ENCODE results near the gene CHCHD3.

Gene CHCHD3

DNA sequence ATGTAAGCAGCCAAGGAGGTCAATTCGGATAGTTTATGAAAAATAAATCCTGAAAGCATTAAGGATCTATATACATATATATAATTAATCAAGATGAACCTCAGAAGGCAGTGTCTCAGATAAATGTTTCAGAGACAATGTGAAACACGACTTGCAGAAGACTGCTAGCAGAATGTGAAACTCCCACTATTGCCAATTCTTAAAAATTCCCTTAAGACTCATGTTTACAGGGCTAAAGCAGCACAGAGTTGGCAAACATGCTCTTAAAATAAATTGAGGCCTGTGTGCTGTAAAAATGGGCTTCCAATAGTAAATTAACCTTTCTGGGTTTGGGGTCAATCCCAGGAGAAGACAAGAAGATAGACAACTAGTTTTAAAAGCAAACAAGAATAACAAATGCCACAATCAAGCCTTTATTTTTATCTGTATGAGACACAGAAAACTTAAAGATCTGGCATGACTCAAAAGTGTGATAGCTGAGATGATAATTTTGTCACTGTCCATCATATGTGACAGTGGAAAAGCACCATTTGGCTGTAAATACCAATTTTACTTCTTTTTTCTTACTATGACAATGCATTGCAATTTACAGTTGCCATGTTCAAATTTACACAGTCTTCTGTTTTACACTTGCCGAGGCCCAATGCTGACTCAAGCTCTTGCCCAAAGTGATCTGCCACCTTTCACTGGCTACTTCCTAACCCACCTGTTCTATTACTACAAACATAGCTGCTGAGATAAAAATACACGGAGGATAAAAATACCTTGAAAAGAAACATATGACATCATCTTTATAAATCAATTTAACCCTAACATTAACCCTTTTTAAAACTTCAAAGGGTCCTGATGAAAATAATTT lies 78.6 kb downstream of the CHCHD3 start:
- H3K4me3 ChIP-seq: no peak overlapping the region
- H3K36me3 ChIP-seq (ENCODE audit: insufficient read depth, low read length): peaks cover 15% of the 10 kb centered on the region; the same call in 1 of the 2 replicates
- no peak overlapping the region for H3K9ac ChIP-seq (ENCODE audit: insufficient read length)
- H3K9me3 ChIP-seq (ENCODE audit: low read depth, low read length): no peaks in the 10 kb centered on the region
- H3K27ac ChIP-seq: no peak overlapping the region
- no peak for DNase-seq (ENCODE audit: low read depth, low spot score)
- TF ChIP-seq EZH2 (IDR thresholded peaks at IDR 0.05) (no peak), FOXP2 (optimal IDR thresholded peaks at IDR 0.05; ENCODE audit: control extremely low read depth, extremely low read length, insufficient read depth) (no peak), POLR2AphosphoS5 (IDR thresholded peaks at IDR 0.05; ENCODE audit: borderline replicate concordance, low read depth, low read length) (no peak)

DNA sequence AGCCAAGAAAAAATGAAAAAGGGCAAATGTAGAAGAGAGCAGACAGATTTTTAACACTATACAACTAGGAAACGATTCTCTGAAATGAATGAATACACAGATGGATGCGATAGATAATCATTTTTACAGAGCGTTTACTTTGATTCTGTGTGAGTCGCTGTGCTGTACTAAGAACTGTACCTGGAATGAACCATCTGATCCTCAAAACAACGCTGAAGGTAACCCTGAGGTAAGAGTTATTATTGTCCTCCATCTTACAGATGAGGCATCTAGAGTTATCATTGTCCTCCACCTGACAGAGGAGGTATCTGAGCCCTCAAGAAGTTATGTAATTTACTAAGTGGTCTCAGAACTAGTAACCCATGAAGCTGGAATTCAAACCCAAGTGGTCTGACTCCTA lies 80.2 kb downstream of the CHCHD3 start:
- no peaks in the 10 kb centered on the region for H3K9me3 ChIP-seq (ENCODE audit: low read depth, low read length)
- peaks cover 4% of the 10 kb centered on the region; the same call in 1 of the 2 replicates for H3K36me3 ChIP-seq (ENCODE audit: insufficient read depth, low read length)
- no peak overlapping the region for H3K27ac ChIP-seq
- TF ChIP-seq EZH2 (IDR thresholded peaks at IDR 0.05) (no peak), FOXP2 (optimal IDR thresholded peaks at IDR 0.05; ENCODE audit: control extremely low read depth, extremely low read length, insufficient read depth) (no peak), POLR2AphosphoS5 (IDR thresholded peaks at IDR 0.05; ENCODE audit: borderline replicate concordance, low read depth, low read length) (no peak)
- no peak overlapping the region for H3K9ac ChIP-seq (ENCODE audit: insufficient read length)
- no peak for DNase-seq (ENCODE audit: low read depth, low spot score)
- no peak overlapping the region for H3K4me3 ChIP-seq

- Histone ChIP-seq H3K36me3 (ENCODE audit: insufficient read depth, low read length) (no peaks in the 10 kb centered on the region), H3K9ac (ENCODE audit: insufficient read length) (no peak overlapping the region), H3K27ac (no peak overlapping the region), H3K4me3 (no peak overlapping the region), H3K9me3 (ENCODE audit: low read depth, low read length) (no peaks in the 10 kb centered on the region)
- TF ChIP-seq EZH2 (IDR thresholded peaks at IDR 0.05) (no peak), FOXP2 (optimal IDR thresholded peaks at IDR 0.05; ENCODE audit: control extremely low read depth, extremely low read length, insufficient read depth) (no peak), POLR2AphosphoS5 (IDR thresholded peaks at IDR 0.05; ENCODE audit: borderline replicate concordance, low read depth, low read length) (no peak)
- no peak for DNase-seq (ENCODE audit: low read depth, low spot score)
Observed at GRCh38 chr7:132999845-133000244, 82.0 kb downstream of the CHCHD3 start.

DNA sequence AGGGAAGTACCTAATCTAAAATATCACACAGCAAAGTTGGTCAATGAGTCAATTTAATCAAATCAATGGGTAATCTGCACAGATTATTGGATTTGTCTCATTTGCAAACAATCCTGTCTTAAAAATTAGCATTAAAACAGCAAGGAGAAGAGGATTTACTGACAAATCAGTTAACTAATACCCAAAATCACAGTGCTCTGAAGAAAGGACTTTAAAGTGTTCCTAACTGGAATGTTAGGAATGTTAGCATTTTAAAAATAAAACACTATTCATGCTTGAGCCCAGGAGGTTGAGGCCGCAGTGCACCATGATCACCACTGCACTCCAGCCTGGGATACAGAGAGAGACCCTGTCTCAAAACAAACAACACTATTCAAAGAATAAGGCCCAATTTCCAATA lies 83.1 kb downstream of the CHCHD3 start:
- TF ChIP-seq FOXP2 (optimal IDR thresholded peaks at IDR 0.05; ENCODE audit: control extremely low read depth, extremely low read length, insufficient read depth) (no peak), POLR2AphosphoS5 (IDR thresholded peaks at IDR 0.05; ENCODE audit: borderline replicate concordance, low read depth, low read length) (no peak), EZH2 (IDR thresholded peaks at IDR 0.05) (no peak)
- no peak overlapping the region for H3K9ac ChIP-seq (ENCODE audit: insufficient read length)
- no peak overlapping the region for H3K4me3 ChIP-seq
- H3K9me3 ChIP-seq (ENCODE audit: low read depth, low read length): no peaks in the 10 kb centered on the region
- H3K36me3 ChIP-seq (ENCODE audit: insufficient read depth, low read length): no peaks in the 10 kb centered on the region
- no peak overlapping the region for H3K27ac ChIP-seq
- no peak for DNase-seq (ENCODE audit: low read depth, low spot score)

GRCh38 chr7:132997505-132997904 lies 84.4 kb downstream of the CHCHD3 start:
- H3K9me3 ChIP-seq (ENCODE audit: low read depth, low read length): no peaks in the 10 kb centered on the region
- H3K4me3 ChIP-seq: no peak overlapping the region
- H3K36me3 ChIP-seq (ENCODE audit: insufficient read depth, low read length): no peaks in the 10 kb centered on the region
- H3K27ac ChIP-seq: no peak overlapping the region
- H3K9ac ChIP-seq (ENCODE audit: insufficient read length): no peak overlapping the region
- no peak for TF ChIP-seq FOXP2 (optimal IDR thresholded peaks at IDR 0.05; ENCODE audit: control extremely low read depth, extremely low read length, insufficient read depth)
- no peak for TF ChIP-seq POLR2AphosphoS5 (IDR thresholded peaks at IDR 0.05; ENCODE audit: borderline replicate concordance, low read depth, low read length)
- TF ChIP-seq EZH2 (IDR thresholded peaks at IDR 0.05): no peak
- DNase-seq (ENCODE audit: low read depth, low spot score): no peak

- TF ChIP-seq EZH2 (IDR thresholded peaks at IDR 0.05) (no peak), FOXP2 (optimal IDR thresholded peaks at IDR 0.05; ENCODE audit: control extremely low read depth, extremely low read length, insufficient read depth) (no peak), POLR2AphosphoS5 (IDR thresholded peaks at IDR 0.05; ENCODE audit: borderline replicate concordance, low read depth, low read length) (no peak)
- Histone ChIP-seq H3K9ac (ENCODE audit: insufficient read length) (no peak overlapping the region), H3K27ac (no peak overlapping the region), H3K4me3 (no peak overlapping the region), H3K36me3 (ENCODE audit: insufficient read depth, low read length) (no peaks in the 10 kb centered on the region), H3K9me3 (ENCODE audit: low read depth, low read length) (no peaks in the 10 kb centered on the region)
- DNase-seq (ENCODE audit: low read depth, low spot score): no peak
Observed at GRCh38 chr7:132996581-132997242, 85.2 kb downstream of the CHCHD3 start.

DNA sequence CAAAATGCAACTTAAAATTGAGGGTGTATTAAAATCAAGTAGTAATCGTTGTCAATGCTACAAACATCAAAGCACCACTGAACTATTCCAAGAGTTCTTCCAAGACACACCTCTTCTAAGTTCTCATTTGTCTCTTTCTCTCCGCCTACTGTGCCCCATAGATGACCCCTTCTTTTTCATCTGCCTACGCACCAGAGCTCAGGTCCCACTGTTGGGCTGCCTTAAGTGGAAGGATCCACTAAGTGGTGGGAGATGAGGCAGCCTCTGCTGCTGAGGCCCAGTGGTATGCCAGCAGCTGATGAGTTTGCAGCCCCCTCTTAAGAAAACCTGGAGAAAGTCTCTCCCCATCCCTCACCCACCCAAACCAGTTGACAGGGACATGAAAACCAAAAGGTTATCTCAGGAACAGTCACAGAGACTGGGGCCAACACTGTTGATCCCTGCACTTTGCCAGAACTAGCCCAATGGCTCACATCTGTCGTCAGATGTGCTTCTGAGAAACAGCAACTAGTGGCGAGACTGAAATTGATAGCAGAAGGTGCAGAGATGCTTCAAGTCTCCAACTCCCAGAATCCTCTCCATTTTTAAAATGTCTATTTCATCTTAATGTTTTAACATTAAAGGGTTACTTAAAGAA lies 88.4 kb downstream of the CHCHD3 start:
- Histone ChIP-seq H3K9me3 (ENCODE audit: low read depth, low read length) (no peaks in the 10 kb centered on the region), H3K36me3 (ENCODE audit: insufficient read depth, low read length) (no peaks in the 10 kb centered on the region), H3K27ac (no peak overlapping the region), H3K9ac (ENCODE audit: insufficient read length) (no peak overlapping the region), H3K4me3 (no peak overlapping the region)
- no peak for DNase-seq (ENCODE audit: low read depth, low spot score)
- TF ChIP-seq FOXP2 (optimal IDR thresholded peaks at IDR 0.05; ENCODE audit: control extremely low read depth, extremely low read length, insufficient read depth) (no peak), EZH2 (IDR thresholded peaks at IDR 0.05) (no peak), POLR2AphosphoS5 (IDR thresholded peaks at IDR 0.05; ENCODE audit: borderline replicate concordance, low read depth, low read length) (no peak)
